RWPE1 (cell line): Measurements from ENCODE around the gene SALL2.

Experiments
- CTCF ChIA-PET: fragments of 350-600 bp; sonication (Branson Sonifier 250); formaldehyde crosslinking; extraction: SDS; loops from one replicate; lab custom pipeline; 2021; lab: Yijun Ruan, JAX
- POLR2A ChIA-PET: fragments of 400-600 bp; formaldehyde crosslinking; extraction: SDS; loops from one replicate; lab custom pipeline; 2020; ENCODE audit warnings: antibody characterized with exemption; ENCODE audit not compliant: low non-redundant PET; lab: Yijun Ruan, JAX
- DNase-seq: peaks from one replicate; pipeline ENCODE4 v3.0.0; 2012; ENCODE audit warnings: low spot score
- H3K27ac ChIP-seq: fragments of 450-650 bp; 2 replicates; pipeline ENCODE4 v1.5.1; 2017
- CTCF ChIP-seq: fragments of 450-650 bp; conservative IDR thresholded peaks from 2 replicates; pipeline ENCODE4 v1.5.1; 2017; ENCODE audit warnings: low read depth, mild to moderate bottlenecking

The SALL2 gene

GRCh38 chr14:21523203-21523602 is 2.9 kb downstream of the SALL2 start:
- DNase-seq, result no peak
- CTCF ChIA-PET, result no interaction called here
- no peak overlapping the region for H3K27ac ChIP-seq
- no peak for TF ChIP-seq CTCF
- POLR2A ChIA-PET, result no interaction called here

- ChIA-PET CTCF (interaction anchor here (0.5 kb wide), 1 partner anchor 11 kb away, joined by 3 read pairs; no protein-coding TSS in a partner anchor), POLR2A (no interaction called here)
- no peak overlapping the region for H3K27ac ChIP-seq
- TF ChIP-seq CTCF, result no peak
- DNase-seq, result no peak
Measured at GRCh38 chr14:21521501-21521900, 4.6 kb downstream of the SALL2 start.

- TF ChIP-seq CTCF, result no peak
- POLR2A ChIA-PET, result no interaction called here
- H3K27ac ChIP-seq, result no peak overlapping the region
- CTCF ChIA-PET, result no interaction called here
- DNase-seq, result no peak
Measured at GRCh38 chr14:21520767-21521166, 5.4 kb downstream of the SALL2 start.

- ChIA-PET POLR2A (interaction anchor here (0.6 kb wide), 1 partner anchor 36 kb away, joined by 3 read pairs; no protein-coding TSS in a partner anchor), CTCF (interaction anchor here (0.6 kb wide), 1 partner anchor 845 kb away, joined by 3 read pairs; no protein-coding TSS in a partner anchor)
- TF ChIP-seq CTCF, result no peak
- H3K27ac ChIP-seq, result no peak overlapping the region
- DNase-seq, result no peak
Measured at GRCh38 chr14:21518725-21519124, 7.4 kb downstream of the SALL2 start.

- DNase-seq, result no peak
- ChIA-PET CTCF (no interaction called here), POLR2A (no interaction called here)
- no peak for TF ChIP-seq CTCF
- H3K27ac ChIP-seq, result no peak overlapping the region
Measured at GRCh38 chr14:21514341-21514740, 11.8 kb downstream of the SALL2 start.

GRCh38 chr14:21510735-21511657 is 15.2 kb downstream of the SALL2 start, which contains the start of gene METTL3:
TSS of gene METTL3 (minus strand) at chr14:21511340. CDS start at chr14:21511223, 117 bp downstream.
- ChIA-PET CTCF (interaction anchor here (0.7 to 1.9 kb wide), 3 partner anchors 12 to 45 kb away, joined by 4 to 11 read pairs (median 6); partner anchors contain the start of gene SALL2), POLR2A (interaction anchor here (0.7 to 1.0 kb wide), 4 partner anchors 15 to 48 kb away, joined by 3 to 4 read pairs (median 4); partner anchors contain the start of gene SALL2)
- peak; percentile 91 for DNase-seq
- TF ChIP-seq CTCF, result no peak
- peak within 1 kb of the TSS; percentile 84 for H3K27ac ChIP-seq
